HT-29 (cell line): Measurements from ENCODE around the gene HOXB6. TPM values are rescaled to one million over a fixed set of nuclear protein-coding genes. Genes with fewer than 3 reads are reported as not detected.

Source experiments
- DNase-seq: peaks from one replicate; pipeline ENCODE4 v3.0.0-alpha.2; 2015; ENCODE audit warnings: low spot score
- total RNA-seq: library from RNA; depleted of rRNA; stranded (reverse); fragments of >200 nt; shearing (Covaris generic); gene quantifications from 2 replicates; pipeline ENCODE4 v1.2.3, GENCODE V29; 2014

Gene HOXB6
- total RNA-seq, 1 experiment from 2014 or later: 160 TPM

- DNase-seq: peak; percentile 74
Measured at GRCh38 chr17:48610282-48611211, 5.8 kb upstream of the HOXB6 start, which contains the start of gene HOXB7. Gene HOXB7, minus strand, starts transcription at chr17:48611017. Its CDS starts 99 bp downstream, at chr17:48610918.

GRCh38 chr17:48609759-48610281 lies 5.0 kb upstream of the HOXB6 start:
- peak; percentile 73 for DNase-seq

- DNase-seq: peak; percentile 72
Measured at GRCh38 chr17:48609033-48609432, 4.2 kb upstream of the HOXB6 start.

DNA sequence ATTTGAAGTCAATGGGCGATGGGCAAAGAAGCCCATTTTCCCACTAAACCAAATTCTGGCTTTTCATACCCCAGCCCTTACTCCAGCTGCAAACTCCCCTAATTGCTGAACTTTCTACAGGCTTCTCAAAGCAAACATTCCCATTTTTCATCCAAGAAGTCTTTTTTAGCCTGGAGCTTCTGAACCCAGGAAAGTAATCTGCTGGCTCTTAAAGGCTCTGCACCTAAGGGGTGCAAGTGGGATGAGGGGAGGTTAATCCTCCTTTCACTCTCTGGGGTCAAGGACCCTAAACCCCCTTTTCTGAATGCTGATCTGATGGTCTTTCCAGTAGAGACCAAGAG lies 3.7 kb upstream of the HOXB6 start:
- DNase-seq: peak; percentile 70

DNA sequence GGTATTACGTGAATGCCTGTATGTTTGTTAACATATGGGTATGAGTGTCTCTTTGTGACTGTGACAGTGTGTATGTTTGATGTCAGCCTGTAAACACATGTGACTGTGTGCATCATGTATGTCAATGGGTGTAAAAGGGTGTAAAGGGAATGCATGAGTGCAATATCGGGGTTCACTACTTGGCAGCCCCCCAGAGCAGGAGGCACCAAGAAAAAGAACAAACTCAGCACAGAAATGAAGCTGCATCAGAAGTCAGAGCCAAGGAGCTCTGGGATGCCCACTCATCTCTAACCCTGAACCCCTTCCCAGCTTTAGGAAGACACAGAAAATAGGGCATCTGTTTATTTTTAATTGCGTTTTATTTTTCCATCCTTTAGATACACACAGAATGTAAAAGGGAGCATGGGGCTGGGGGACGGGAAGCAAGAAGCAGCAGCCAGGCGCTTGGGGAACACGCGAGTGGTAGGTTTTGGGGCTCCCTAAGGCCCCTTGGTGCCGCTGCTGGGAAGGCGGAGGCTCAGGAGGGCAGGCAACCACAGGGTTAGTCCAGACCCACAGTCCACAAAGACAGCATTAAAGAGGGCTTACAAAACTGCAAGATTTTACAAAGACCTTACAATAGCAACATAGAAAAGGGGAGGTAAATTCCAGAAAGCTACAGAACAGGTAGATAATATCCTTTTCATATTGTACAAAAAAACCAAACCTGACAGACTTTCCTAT lies 2.3 kb upstream of the HOXB6 start:
- DNase-seq: peak; percentile 74

DNA sequence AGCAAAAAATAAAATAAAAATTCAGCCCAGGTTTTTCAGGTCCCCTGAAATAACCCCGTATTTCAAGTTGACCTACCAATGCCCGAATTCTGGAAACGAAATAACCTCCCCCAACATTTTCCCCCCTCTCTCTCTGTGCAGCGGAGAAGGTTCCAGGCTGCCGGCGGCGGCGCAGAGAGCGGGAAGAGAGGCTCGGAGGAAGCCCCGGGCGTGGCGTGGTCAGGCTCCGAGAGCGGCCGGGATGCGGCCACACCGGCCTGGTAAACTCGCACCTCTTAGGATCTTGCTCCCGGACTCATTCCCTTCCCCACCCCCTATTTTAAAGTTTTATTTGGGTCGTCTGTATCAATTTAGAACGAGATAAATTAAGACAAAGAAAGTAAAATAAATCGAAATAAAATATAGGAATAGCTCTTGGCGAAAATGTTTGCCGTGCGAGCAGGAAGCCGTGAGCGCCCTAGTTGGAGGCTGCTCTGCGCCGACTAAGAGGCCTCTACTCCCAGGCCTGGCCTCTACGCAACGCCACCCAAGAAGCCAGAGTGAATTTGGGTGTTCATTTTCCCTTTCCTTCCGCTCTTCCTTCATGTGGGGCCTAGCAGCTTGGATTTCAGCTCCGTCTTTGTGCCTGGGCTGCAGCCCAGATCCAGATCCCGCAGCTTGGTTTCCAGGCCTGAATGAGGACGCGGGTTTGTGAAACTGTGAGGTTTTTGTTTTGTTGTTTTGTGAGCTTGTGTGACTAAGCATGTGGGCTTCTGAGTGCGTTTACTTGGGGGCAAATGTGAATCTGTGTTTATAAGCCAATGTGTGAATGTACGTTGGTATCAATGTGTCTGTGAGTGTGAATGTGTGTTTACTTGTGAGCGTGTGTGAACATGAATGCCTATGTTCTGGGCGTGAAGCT lies 1.5 kb upstream of the HOXB6 start:
- peak; percentile 75 for DNase-seq

GRCh38 chr17:48605409-48605919 lies 678 bp upstream of the HOXB6 start:
- peak; percentile 74 for DNase-seq

GRCh38 chr17:48603959-48604769 lies 622 bp downstream of the HOXB6 start:
- DNase-seq: peak; percentile 76

DNA sequence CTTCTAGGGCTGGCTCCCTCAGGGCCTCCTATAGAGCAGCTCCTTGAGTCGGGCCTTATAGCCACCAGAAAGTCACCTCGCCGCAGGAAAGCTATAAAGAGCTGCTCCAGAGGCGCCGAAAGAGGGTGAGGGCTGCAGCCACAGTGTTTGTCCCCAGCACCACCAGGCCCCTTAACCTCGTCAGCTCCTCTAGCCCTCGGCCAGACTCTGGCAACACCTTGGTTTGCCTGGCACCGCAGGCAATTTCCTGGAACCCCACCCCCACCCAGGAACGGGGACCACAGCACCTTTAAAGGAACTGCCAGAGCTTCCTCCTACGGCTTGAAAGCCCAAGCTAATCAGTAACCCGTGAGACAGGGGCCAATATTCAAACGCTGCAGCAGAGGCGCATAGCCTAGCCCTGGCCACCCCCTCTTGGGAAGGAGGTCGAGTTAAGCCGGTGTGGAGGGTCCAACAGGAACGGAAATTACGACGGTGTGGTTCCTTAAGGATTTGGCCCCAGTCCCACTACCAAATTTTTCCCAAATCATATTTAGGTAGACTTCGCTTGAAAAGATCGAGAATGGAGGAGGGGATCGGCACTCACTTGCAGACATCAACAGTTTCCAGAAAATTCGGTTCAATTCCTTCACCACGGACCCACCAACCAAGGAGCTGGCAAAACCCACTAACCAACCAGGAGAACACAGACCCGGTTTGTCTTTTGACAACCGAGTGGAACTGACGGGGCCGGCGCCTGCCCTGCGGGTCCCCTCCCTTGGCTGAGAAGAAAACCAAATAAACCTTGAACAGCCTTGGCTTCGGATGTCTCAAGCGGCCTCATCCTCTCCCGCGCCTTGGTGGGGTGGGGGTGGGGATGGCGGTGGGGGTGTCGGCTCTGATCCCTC lies 3.0 kb downstream of the HOXB6 start:
- DNase-seq: peak; percentile 74

GRCh38 chr17:48601207-48601538 lies 3.6 kb downstream of the HOXB6 start:
- DNase-seq: peak; percentile 73

DNA sequence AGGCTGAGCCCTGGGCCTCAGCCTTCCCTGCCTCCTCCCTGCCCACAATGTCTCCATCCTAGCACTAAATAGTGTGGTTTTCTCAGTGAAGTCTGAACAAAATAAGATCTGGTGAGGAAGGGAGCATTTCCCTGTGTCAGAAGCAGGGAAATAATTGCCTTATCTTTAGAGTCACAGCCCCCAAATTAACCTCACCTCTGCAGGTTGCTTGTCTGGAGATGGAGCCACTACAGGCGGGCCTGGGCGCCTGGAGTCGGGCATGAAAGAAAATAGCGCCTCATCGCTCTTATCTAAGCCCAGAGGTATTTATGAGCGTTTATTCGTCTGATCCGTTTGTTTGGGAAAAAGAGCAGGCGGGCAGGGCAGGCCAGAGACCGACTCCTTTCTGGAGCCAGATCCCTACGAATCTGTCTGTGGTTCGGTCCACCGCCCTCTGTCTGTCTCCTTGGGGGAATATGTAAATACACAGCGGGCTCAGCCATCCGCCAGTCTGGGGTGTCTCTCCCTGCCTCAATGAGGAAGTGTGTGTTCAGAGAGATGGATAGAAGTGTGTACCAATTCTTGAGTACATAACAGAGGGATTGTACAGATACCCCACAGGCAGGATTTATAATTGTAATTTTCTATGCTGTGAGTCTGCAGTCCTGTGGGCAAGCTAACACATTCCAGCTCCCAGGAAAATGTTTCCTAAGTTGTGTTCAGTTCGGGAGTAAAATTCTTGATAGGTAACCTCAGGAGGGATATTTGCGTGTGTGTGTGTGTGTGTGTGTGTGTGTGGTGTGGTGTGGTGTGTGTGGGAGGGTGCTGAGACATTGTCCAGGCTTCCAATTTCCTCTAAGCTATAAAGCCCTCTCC lies 4.3 kb downstream of the HOXB6 start:
- DNase-seq: peak; percentile 68

DNA sequence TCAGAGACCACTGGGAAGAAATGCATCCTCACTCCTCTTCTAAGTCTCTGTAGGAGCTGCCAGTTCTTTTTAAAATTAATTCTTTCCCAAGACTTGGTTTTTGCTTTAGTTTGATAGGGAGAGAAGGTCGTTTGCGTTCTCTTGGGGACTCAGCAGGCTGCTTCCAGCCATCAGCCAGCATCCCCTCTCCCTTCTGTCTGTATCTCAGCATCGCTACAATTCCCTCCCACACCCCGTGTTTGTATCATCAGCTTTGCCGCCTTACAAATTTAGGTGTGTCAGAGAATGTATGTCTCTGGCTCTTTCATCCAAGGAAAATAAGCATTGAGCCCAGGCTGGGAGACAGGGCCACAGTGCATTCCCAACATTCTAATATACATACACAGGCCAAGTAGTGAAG lies 5.4 kb downstream of the HOXB6 start:
- DNase-seq: no peak

GRCh38 chr17:48598736-48599135 lies 6.0 kb downstream of the HOXB6 start:
- DNase-seq: peak; percentile 71

GRCh38 chr17:48597778-48598631 lies 6.8 kb downstream of the HOXB6 start:
- DNase-seq: peak; percentile 85

- no peak for DNase-seq
Measured at GRCh38 chr17:48597528-48597777, 7.3 kb downstream of the HOXB6 start.

DNA sequence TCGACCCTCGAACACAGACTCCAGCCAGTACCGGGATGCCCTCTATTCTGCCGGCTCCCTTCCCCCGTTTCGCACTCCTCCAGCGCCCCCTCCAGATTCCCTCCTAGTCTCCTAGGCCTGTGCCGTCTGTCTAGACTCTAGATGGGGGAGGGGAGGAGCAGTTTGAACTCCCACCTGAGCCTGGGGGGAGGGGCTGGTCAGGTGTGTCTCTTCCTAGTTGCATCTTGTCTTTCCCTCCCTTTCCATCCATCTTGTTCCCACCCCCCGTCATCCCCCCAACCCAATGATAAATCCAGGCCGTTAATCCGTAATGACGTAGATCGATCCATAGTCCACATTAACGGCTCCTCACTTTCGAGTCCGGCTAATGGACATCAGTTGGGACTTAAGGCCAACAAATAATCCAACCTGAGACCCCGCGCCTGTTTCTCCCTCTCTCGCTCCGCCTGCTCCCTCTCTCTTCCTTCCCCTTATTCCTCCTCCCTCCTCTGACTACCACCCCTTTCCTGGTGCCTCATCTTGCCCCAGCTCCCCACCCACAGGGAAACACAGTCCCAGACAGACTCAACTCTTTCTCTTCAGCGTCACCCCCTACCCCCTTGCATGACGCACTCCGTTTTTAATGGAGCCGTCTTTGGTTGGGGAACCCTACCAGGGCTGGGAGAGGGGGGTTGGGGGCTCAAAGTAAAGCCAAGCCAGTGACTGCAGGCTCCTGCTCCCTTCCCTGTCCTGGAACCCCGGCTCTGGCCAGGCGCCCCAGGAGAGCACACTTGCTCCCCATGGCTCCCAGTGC lies 7.9 kb downstream of the HOXB6 start:
- DNase-seq: peak; percentile 75
